HG02623 (cell line): ENCODE results near the gene MED13L.
"Not testable (repeated sequence)": the region's sequence is repeated elsewhere in the genome, so short reads cannot be mapped to it uniquely, and the experiment has no call there.

Source experiments
- ATAC-seq: cut with Tn5 transposase; IDR thresholded peaks from one replicate; pipeline ENCODE4 v1.9.1; 2021; ENCODE audit warnings: moderate library complexity; ENCODE audit not compliant: unreplicated experiment

The MED13L gene

DNA sequence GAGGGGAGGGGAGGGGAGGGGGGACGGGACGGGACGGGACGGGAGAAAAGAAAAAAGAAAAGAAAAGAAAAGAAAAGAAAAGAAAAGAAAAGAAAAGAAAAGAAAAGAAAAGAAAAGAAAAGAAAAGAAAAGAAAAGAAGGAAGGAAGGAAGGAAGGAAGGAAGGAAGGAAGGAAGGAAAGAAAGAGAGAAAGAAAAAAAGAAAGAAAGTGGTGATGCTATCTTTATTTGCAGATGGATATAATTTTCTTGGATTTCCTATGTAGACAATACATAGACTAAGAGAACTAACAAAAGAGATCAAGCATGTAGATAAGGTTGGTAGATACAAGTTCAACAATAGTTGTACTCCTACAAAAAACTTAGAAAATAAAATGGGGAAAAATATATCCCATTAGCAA is 245.9 kb downstream of the MED13L start:
- not testable (repeated sequence) for ATAC-seq

DNA sequence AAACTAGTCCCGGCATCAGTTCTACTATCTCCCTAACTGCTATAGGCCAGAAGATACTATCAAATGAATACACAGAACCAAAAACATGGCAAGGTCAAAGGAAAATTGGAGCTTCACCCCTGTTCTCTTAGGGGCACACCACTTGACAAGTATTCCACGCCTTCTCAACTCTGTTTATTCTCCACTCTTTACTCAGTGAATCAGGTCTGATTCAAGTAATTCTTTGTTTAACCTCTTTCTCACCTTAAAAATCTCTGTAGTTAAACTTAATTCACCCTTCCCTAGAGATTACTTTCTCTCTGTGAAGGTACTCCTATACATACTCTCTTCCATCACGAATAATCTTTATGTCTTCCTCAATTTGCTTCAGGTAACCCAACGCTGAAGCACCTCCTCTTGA is 248.9 kb downstream of the MED13L start:
- no peak for ATAC-seq

DNA sequence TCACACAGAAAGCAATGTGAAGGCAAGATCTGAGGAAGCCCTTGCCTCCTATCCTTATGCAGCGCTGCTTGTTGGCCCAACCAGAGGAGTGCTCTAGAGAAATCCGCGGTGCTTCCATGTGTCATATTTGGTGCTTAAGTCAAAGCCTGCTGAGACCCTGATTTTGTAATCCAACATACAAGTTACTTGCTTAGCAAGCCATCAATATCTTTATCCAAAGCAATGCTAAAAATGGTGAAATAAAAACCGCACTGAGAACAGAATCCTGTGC is 250.0 kb downstream of the MED13L start:
- no peak for ATAC-seq

DNA sequence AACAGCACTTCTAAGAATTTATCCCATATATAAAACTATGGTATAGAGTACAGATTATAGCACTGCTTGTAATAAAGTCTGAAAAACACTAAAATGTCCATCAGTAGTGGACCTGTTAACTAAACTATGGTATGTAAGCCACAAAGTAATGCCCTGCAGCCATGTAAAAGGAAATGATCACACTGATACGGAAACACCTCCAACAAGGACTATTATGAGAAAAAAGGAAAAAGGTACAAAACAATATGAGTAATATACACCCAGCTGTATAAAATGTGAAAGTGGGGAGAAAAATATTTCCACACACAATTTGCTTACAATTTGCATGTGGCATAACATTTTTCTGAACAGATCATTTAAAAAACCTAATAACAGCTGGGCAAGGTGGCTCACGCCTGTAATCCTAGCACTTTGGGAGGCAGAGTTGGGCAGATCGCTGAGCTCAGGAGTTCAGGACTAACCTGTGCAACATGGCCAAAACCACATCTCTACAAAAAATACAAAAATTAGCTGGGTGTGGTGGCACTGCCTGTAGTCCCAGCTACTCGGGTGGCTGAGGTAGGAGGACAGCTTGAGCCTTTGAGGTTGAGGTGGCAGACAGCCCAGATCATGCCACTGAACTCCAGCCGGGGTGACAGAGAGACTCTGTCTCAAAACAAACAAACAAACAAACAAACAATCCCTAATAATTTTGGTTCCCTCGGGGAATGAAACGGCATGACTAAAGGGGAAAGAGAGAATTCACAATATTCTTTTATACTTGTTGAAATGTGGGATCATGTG is 250.5 kb downstream of the MED13L start:
- ATAC-seq: no peak

DNA sequence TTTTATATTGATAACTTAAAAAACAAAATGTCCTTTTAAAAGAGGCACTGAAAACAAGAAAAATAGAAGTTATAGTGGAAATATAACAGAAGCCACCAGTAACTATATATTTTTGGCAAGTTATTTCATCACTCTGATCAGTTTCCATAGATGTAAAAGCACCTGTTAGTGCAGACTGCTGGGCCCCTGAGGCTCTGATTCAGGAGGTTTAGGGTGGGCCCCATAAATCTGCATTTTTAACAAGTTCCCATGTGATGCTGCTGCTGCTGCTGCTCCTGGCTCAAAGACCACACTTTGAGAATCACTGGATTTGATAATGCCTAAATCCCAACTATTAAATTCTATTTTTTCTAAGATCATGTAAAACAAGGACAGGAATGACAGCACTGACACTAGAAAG is 251.1 kb downstream of the MED13L start:
- no peak for ATAC-seq

DNA sequence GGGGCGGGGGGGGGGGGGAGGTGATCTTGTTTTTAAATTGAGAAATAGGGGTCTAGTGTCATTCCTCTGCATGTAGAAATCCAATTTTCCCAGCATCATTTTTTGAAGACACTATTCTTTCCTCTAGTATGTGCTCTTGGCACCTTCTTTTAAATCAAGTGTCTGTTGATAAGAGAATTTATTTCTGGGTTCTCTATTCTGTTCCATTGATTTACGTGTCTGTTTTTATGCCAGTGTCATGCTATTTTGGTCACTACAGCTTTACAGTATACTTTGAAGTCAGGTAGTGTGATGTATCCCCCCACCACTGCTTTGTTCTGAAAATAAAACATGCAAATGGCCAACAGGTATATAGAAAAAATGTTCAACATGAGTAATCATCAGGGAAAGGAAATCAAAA is 252.7 kb downstream of the MED13L start:
- no peak for ATAC-seq

DNA sequence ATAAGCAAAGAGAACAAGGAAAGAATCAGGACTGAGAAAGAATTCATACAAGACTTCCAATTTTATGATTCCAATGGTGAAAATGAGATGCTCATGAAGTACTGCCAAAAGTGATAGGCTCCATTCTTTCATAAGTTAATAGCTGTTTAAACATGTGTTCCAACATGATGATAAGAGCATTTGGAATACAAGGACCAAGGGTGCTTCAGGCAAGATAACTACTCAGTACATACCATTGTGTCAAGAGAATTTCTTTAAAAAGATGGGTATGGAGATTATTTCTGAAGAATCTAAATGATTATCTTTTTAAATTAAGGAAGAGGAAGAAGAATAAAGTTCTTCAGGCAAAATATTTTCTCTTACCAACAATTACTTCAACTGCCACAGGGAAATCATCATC is 258.1 kb downstream of the MED13L start:
- ATAC-seq: no peak

DNA sequence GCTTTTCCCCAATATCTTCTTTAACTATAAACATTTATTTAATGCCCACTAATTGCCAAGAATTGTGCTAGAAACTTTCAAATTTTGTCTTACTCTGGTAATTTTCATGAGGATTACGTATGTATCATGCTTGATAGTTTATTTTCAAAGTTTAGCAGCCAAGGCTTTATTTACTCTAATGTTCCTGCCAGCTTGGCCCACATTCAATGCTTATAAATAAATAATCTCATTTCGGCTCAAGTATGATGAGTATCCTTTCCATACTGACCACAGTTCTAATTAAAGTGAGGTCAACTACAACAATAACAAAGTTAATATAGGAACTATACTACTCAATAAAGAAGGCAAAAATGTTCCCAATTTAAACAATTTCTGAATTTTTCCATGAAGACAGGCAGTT is 259.2 kb downstream of the MED13L start:
- no peak for ATAC-seq

DNA sequence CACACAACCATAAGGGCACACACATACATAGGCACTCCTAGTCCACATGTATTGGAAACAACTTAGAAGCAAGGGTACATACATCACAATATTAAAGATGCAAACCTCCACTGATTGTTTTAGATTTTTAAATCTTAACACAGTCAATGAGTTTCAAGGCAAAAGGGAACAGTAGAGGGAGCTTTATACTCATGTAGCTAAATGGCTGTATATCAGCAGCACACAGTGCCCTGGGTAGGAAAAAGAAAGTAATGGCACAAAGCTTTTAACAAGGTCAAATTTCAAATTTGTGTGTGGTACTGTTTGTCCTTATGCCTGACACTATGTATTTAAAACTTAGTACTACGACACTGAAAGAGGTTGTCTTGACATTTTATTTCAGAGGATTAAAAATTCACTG is 262.0 kb downstream of the MED13L start:
- no peak for ATAC-seq

DNA sequence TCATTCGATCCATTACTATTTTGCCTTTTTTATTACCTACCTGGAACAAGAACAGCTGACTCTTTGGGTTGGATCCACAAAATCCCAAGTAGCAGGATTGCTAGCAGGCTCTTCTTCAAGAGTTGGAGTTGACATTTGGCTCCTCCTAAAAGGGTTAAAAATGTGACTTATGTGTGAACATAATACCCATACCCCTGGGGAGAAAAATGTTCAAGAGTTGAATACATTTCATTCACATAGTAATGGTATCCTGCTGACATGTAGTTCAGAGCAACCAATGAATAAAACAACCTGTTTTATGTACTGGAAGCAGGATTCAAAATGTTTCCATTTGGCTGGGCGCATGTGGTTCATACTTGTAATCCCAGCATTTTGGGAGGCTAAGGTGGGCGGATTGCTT is 264.7 kb downstream of the MED13L start:
- ATAC-seq: no peak

DNA sequence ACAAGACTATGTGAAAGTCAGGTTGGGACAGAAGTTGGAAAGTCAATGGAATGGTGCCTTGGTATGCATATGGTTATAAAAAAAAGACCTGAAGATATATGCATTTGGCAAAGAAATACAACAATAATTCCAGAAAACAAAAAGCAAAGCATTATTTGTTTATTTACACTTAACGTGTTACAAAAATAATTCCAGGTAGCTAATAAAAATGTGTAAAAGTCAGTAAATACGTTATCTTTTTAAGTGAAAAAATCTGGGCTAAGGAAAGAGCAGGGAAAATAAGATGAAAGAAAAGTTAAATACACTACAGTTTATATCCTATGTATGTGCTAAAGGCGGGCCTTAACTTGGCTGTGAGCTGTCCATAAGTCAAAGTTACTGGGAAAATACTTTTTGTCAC is 266.3 kb downstream of the MED13L start:
- ATAC-seq: no peak

DNA sequence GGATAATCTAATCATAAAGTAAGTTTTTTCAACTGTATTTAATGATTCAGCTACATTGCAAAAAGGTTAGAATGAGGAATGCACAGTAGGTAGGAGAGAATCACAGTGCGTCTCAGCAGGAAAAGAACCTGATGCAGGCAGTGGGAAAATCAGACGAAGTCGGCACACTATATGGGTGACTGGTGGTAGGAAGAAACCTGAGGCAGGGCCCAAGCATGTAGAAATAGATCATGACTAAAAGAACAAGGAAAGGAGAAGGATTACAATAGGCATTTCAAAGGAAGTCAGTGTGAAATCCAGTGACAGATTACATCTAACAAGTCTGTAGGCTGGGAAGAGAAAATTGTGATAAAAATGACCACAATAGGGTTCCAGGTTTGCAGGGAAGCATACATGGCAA is 267.0 kb downstream of the MED13L start:
- no peak for ATAC-seq

DNA sequence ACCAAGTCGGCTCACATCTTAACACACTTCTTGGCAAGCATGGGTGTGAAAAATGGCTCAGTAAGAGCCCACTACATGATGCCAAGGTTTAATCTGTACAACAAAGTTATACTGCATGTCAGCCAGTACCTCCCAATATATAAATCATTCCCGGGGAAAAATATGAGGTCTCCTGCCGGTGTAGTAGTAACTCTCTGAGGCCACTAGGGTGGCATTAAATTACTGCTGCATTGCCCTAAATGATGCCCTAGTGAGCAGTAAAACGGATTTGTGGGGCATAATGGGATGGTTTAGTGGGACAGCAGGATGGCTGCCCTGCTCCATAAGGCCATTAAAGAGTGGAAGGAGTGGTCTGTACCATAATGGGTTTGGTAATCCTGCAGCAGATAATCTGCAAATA is 267.7 kb downstream of the MED13L start:
- ATAC-seq: no peak

DNA sequence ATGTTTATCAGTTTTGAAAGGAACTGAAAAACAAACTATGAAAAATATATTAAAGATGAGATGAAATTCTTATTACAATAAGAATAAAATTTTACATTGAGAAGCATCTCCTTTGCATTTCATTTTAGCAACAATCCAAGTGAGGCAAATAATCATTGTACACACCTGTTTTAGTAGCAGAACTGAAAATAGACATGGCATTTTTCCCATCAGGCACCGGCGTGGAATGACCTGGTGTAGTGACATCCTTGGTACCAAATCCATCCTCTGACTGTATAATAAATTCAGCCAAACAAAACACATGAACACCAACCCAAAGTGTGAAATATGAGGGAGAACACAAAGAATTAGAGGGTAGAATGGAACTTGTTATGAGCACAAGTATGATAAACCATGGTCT is 271.4 kb downstream of the MED13L start:
- no peak for ATAC-seq

DNA sequence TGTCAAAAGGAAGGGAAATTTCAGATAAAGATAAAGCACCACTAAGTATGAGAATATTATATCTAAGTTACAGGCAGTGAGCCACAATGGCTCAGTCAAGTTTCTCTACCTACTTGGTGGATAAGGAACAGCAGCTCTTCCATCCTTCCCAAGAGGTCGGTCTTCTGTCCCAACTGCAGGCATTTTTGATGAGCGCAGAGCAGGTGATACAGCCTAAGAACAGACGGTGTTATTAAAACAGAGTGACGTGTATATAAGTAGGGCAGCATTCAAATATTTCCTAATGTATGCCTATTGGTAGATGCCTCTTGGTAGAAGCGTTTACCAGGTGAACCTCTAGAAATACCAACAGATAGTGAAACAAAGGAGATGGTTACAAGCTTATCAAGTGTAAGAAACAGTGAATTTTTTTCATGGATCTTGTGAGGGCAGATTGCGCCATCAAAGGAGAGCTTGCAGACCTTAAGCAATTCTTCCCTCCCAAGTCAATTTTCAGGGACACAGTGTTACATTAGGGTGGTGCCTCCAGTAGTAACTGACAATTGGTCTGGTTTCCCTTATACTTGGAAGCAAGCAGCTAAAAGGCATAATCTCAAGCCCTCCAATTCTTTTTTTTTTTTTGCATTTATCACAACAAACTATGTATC is 274.5 kb downstream of the MED13L start:
- ATAC-seq: no peak

DNA sequence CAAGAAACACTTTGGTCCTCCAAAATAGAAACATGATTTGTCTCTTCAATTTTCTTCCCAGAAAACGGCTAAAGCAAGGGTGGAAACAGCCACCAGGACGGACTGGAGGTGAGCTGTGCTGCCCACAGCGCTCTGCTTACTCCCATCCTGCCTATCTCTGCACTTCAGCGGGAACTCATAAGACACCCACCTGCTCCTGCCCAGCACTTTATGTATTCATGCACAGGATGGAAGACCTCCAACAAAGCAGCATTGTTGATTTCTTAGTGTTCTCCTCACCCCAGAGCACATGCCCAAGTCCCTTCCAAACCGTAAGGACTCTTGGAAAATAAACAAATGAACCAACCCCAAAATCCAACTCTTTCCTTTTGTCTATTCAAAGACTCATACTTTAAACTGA is 277.2 kb downstream of the MED13L start:
- ATAC-seq: no peak

DNA sequence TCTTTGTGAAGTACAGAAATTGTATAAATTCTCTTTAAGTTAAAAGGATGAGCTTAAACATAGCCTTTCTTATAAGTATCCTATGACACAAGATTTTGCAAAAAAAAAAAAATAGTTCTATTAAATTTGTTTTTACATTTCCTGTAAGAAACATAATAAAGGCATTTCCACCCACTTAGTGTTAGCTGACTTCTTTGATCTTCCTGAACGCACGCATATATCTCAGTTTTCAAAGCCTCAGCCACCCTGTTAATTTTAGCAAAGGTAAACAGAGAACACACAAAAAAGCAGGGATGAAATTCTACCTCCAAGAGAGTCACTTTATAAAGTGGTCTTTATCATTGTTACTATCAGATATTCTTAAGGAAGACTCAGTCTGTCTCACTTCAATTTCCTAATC is 277.9 kb downstream of the MED13L start:
- ATAC-seq: no peak

DNA sequence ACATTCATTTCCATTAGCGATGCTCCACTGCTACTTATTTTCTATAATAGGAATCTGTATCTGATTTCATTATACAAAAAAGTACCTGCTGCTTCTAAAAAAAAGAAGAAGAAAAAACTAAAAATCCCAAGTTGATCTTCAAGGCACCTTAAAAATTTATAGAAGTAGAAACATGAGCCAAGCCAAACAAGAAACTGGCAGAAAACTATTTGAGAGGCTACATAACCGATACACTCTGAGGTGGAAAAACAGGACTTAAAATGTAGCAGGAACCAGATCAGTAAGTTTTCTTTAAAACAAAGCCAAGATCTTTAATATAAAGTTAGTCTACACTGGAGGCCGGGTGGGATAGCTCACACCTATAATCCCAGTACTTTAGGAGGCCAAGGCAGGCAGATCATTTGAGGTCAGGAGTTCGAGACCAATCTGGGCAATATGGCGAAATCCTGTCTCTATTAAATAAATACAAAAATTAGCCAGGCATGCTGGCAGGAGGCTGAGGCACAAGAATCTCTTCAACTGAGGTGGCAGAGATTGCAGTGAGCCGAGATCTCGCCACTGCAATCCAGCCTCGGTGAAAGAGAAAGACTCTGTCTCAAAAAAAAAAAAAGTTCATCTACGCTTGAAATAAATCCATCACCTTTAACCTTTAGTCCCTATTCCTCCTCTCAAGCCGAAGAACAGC is 278.6 kb downstream of the MED13L start:
- ATAC-seq: no peak

DNA sequence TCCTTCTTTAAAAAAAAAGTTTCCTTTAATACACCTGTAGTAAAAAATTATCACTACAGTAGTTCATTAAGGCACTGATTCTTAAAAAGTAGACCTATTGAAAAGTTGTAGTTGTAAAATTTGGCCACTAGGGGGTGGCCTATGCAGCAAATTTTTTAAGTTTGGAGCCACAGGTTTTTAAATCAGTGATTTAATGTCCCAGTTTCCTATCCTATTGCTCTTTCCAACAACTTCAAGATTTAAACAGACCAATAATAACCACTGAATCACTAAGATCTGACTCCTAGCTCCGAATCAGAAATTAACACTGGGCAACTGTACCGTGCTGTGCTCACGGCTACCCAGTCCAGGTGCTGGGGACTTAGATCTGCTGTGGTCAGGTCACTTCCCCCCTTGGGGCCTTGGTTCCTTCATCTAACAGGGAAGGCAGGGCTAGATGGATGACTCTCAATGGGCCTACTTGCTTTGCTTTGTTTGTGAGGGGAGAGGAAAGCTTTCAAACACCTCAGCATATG is 279.3 kb downstream of the MED13L start:
- ATAC-seq: no peak

DNA sequence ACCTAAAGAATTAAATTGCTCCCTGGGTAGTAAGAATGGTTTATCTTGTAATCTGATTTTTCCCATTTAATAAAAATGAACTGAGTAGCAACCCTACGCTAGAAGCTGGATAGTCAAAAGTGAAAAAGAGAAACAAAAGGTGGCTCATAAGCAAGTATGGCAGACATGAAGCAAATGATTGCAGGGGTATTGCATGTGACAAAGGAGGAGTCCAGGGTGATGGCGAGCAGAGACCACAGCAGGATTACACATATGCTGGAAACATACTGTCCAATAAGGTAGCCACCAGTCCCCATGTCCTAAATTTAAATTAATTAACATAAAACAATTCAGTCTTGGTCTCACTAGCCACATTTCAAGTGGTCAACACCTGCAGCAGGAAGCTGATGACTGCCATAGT is 283.8 kb downstream of the MED13L start:
- ATAC-seq: no peak

DNA sequence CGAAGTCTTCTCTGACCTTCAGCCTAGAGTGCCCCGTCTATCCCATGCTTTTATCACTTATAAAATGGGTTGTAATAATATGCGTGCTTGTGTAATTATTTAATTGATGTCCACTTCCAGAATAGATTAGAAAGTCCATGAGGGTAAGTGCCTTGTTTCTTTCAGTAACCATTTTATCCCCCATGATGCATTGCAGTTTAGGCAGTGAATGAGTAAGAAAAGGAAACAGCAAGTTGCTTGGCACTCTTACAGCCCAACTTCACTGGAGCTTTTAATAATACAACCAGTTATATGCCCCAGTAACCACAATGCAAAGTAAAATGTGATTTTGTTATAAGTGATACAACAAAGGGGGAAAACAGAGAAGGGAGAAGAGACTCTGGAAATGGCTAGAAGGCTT is 287.3 kb downstream of the MED13L start:
- no peak for ATAC-seq
